Left ventricle myocardium inferior (tissue), 1 donor: ENCODE measurements around the gene SEMG1. TPM values are rescaled to one million over a fixed set of nuclear protein-coding genes. Genes with fewer than 3 reads are reported as not detected.

Source experiments
- DNase-seq: peaks from one replicate; pipeline ENCODE4 v3.0.0-alpha.2; 2020
- H3K27ac ChIP-seq: fragments of 200-600 bp; replicated peaks from 2 replicates; pipeline ENCODE4 v1.8.0; 2021
- H3K27me3 ChIP-seq: fragments of 200-600 bp; 2 replicates; pipeline ENCODE4 v1.8.0; 2021; ENCODE audit warnings: low read depth
- H3K36me3 ChIP-seq: fragments of 200-600 bp; 2 replicates; pipeline ENCODE4 v1.8.0; 2021
- H3K4me1 ChIP-seq: fragments of 200-600 bp; 2 replicates; pipeline ENCODE4 v1.8.0; 2021
- H3K4me3 ChIP-seq: fragments of 200-600 bp; 2 replicates; pipeline ENCODE4 v1.8.0; 2021; ENCODE audit warnings: mild to moderate bottlenecking, moderate library complexity
- H3K9me3 ChIP-seq: fragments of 200-600 bp; replicated peaks from 2 replicates; pipeline ENCODE4 v1.8.0; 2021
- intact Hi-C: fragments of 100-400 bp; cut with micrococcal nuclease; formaldehyde crosslinking; loops from one replicate; pipeline ENCODE4 v1.11.0; 2022
- long read RNA-seq: library from polyadenylated mRNA; unstranded; transcript quantifications from one replicate; pipeline ENCODE4 v2.0.0, GENCODE V29; 2021
- total RNA-seq: library from RNA; stranded (reverse); fragmentation: NEBNext Ultra II Directional; extraction: Animal tissue kit (Norgen Biotek cat#: 25700); gene quantifications from one replicate; pipeline ENCODE4 v1.2.1, GENCODE V29; 2021
- TF ChIP-seq, protein P1 (sequence below): fragments of 200-600 bp; IDR thresholded peaks from 2 replicates; pipeline ENCODE4 v1.8.0; 2021; ENCODE audit warnings: antibody characterized with exemption, mild to moderate bottlenecking, borderline replicate concordance
- donor health status: DM: no; HTN: yes; CAD: no; lungs with severe emphysema.

The SEMG1 gene
- total RNA-seq, result not detected
- long read RNA-seq, result 0 reads

DNA sequence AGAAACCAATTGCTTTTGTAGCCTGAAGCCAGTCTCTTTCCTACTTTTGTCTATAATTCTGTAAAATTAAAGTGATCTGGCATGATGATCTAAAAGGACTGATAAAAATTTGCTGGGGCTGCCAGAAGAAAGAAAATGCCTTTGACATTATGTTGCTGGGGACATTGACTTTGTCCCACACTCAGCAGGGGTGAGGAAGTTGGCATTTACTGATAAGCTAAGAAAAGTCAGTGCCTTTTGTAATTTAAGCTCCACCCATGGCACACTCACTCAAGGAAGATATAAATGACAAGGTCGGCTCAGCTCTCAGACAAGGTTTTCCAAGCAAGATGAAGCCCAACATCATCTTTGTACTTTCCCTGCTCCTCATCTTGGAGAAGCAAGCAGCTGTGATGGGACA lies at the start of gene SEMG1:
Gene SEMG1 (plus strand): TSS at position 309 of the 400 bp plus-strand sequence. CDS start 21 bp downstream, at position 330.
- Histone ChIP-seq H3K27me3 (peaks cover 35% of the 10 kb centered on the region), H3K36me3 (no peaks in the 10 kb centered on the region), H3K9me3 (peaks cover 23% of the 10 kb centered on the region), H3K27ac (no peak within 1 kb of the TSS), H3K4me1 (no peaks in the 10 kb centered on the region), H3K4me3 (no peak within 1 kb of the TSS)
- no peak for DNase-seq
- intact Hi-C loops, result no loop called here
- TF ChIP-seq, protein P1, sequence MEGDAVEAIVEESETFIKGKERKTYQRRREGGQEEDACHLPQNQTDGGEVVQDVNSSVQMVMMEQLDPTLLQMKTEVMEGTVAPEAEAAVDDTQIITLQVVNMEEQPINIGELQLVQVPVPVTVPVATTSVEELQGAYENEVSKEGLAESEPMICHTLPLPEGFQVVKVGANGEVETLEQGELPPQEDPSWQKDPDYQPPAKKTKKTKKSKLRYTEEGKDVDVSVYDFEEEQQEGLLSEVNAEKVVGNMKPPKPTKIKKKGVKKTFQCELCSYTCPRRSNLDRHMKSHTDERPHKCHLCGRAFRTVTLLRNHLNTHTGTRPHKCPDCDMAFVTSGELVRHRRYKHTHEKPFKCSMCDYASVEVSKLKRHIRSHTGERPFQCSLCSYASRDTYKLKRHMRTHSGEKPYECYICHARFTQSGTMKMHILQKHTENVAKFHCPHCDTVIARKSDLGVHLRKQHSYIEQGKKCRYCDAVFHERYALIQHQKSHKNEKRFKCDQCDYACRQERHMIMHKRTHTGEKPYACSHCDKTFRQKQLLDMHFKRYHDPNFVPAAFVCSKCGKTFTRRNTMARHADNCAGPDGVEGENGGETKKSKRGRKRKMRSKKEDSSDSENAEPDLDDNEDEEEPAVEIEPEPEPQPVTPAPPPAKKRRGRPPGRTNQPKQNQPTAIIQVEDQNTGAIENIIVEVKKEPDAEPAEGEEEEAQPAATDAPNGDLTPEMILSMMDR, result no peak

DNA sequence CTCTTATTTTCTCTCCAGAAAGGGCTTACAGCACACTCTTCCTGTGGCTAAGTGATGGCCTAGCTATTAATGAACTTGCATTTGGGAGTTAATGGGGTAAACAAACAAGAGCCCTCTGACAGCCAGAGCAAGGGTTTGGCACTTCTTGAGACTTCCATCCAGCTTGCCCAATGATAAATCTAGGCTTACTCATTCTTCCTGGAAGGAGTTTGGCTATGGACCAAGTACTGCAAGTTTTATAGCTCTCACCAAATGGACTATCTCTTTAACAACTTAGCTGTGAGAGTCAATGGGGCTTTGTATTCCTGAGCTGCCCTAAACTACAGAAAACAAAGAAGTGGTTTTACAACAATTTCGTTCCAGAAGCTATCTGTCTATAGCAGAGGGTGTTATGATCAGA lies 48.9 kb upstream of the SEMG1 start:
- no peaks in the 10 kb centered on the region for H3K36me3 ChIP-seq
- H3K4me3 ChIP-seq, result no peak overlapping the region
- no peaks in the 10 kb centered on the region for H3K4me1 ChIP-seq
- TF ChIP-seq, protein P1, result no peak
- no peak for DNase-seq
- peaks cover 60% of the 10 kb centered on the region for H3K9me3 ChIP-seq
- H3K27ac ChIP-seq, result no peak overlapping the region
- peaks cover 15% of the 10 kb centered on the region for H3K27me3 ChIP-seq
- intact Hi-C loops, result no loop called here

DNA sequence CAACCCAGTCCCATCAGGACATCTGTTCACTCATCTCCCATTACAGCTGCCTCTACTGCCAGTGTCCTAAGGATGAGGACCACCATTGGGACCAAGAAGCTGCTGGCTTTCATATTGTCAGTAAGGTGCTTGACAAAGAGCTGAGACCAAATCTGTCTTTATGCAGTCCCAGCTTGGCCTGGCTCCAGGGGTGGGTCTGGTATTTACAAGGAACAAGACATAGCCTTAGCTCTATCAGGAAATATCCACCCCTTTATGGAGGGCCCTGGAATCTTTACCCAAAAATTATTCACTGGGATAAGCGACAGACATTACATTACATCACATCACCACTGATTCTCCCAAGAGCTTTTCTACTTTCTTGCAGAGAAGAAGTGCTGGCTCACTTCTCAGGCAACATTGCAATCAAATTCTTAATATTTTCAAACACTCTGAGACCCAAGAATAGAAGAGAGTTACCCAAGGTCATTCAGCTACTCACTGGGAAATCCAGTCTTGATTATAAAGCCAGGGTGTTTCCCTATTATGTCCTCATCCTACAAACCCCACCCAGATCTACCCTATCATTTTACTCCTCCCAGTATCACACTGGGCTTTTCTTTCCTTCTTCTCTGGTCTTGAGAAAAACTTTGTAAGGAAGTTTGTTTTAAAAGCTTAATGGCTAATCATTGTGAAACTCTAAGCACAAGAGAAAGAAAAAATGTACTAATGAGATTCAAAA lies 43.6 kb upstream of the SEMG1 start:
- H3K4me1 ChIP-seq, result no peaks in the 10 kb centered on the region
- H3K9me3 ChIP-seq, result peaks cover 71% of the 10 kb centered on the region
- no peak overlapping the region for H3K4me3 ChIP-seq
- intact Hi-C loops, result no loop called here
- H3K27me3 ChIP-seq, result no peaks in the 10 kb centered on the region
- H3K36me3 ChIP-seq, result no peaks in the 10 kb centered on the region
- TF ChIP-seq, protein P1, result no peak
- H3K27ac ChIP-seq, result no peak overlapping the region
- no peak for DNase-seq

GRCh38 chr20:45164906-45165305 lies 41.9 kb upstream of the SEMG1 start:
- Histone ChIP-seq H3K27ac (no peak overlapping the region), H3K9me3 (peaks cover 70% of the 10 kb centered on the region), H3K36me3 (no peaks in the 10 kb centered on the region), H3K4me3 (no peak overlapping the region), H3K4me1 (no peaks in the 10 kb centered on the region), H3K27me3 (no peaks in the 10 kb centered on the region)
- intact Hi-C loops, result no loop called here
- no peak for DNase-seq
- TF ChIP-seq, protein P1, result no peak

GRCh38 chr20:45173522-45173921 lies 33.3 kb upstream of the SEMG1 start:
- Histone ChIP-seq H3K4me1 (no peaks in the 10 kb centered on the region), H3K4me3 (no peak overlapping the region), H3K36me3 (no peaks in the 10 kb centered on the region), H3K27ac (no peak overlapping the region), H3K27me3 (peaks cover 37% of the 10 kb centered on the region), H3K9me3 (peaks cover 23% of the 10 kb centered on the region)
- intact Hi-C loops, result no loop called here
- no peak for DNase-seq
- TF ChIP-seq, protein P1, result no peak
